HL-60 (cell line): Measurements from ENCODE around the gene MEG3.

Source experiments
- CTCF ChIP-seq: IDR thresholded peaks from one replicate; pipeline ENCODE4 v1.5.1; 2011; ENCODE audit warnings: low read length, control low read depth, inconsistent platforms; ENCODE audit not compliant: insufficient read depth
- POLR2AphosphoS5 ChIP-seq: IDR thresholded peaks from 2 replicates; pipeline ENCODE4 v1.6.1; 2012; ENCODE audit warnings: low read depth

- TF ChIP-seq POLR2AphosphoS5: no peak
- no peak for TF ChIP-seq CTCF
These were observed 34.6 kb upstream of the MEG3 start for GRCh38 chr14:100791348-100791735.
